HG02571 (cell line): ENCODE data around the gene CXCL16.
A peak's percentile ranks its signal among the peaks of the same experiment; 100 is the strongest.
"Not testable (repeated sequence)": the region's sequence is repeated elsewhere in the genome, so short reads cannot be mapped to it uniquely, and the experiment has no call there.

Experiments
- ATAC-seq: cut with Tn5 transposase; IDR thresholded peaks from one replicate; pipeline ENCODE4 v1.9.1; 2021; ENCODE audit warnings: mild to moderate bottlenecking, moderate library complexity; ENCODE audit not compliant: unreplicated experiment

The CXCL16 gene

GRCh38 chr17:4721203-4722135, 18.3 kb downstream of the CXCL16 start:
- ATAC-seq: no peak

- no peak for ATAC-seq
Measured at GRCh38 chr17:4720787-4721186, 18.9 kb downstream of the CXCL16 start.

GRCh38 chr17:4719684-4720221, 20.0 kb downstream of the CXCL16 start:
- ATAC-seq: no peak

- no peak for ATAC-seq
Measured at GRCh38 chr17:4719146-4719545, 20.6 kb downstream of the CXCL16 start.

GRCh38 chr17:4718276-4718675, 21.5 kb downstream of the CXCL16 start:
- ATAC-seq: no peak

GRCh38 chr17:4717791-4718190, 21.9 kb downstream of the CXCL16 start:
- ATAC-seq: no peak

- no peak for ATAC-seq
Measured at GRCh38 chr17:4716081-4716480, 23.6 kb downstream of the CXCL16 start.

- no peak for ATAC-seq
Measured at GRCh38 chr17:4715063-4715744, 24.5 kb downstream of the CXCL16 start.

GRCh38 chr17:4714340-4715062, 25.2 kb downstream of the CXCL16 start:
- not testable (repeated sequence) for ATAC-seq

GRCh38 chr17:4712526-4712925, 27.2 kb downstream of the CXCL16 start:
- no peak for ATAC-seq

- no peak for ATAC-seq
Measured at GRCh38 chr17:4711661-4712181, 28.0 kb downstream of the CXCL16 start.

GRCh38 chr17:4710693-4711634, 28.8 kb downstream of the CXCL16 start:
- no peak for ATAC-seq

GRCh38 chr17:4709794-4710692, 29.7 kb downstream of the CXCL16 start, which contains the start of gene ARRB2:
Gene ARRB2, plus strand, starts transcription at chr17:4710632. Its CDS starts 90 bp downstream, at chr17:4710722.
- ATAC-seq: peak; percentile 84

- no peak for ATAC-seq
Measured at GRCh38 chr17:4708436-4708835, 31.3 kb downstream of the CXCL16 start.

- no peak for ATAC-seq
Measured at GRCh38 chr17:4706121-4706520, 33.6 kb downstream of the CXCL16 start.

- ATAC-seq: no peak
Measured at GRCh38 chr17:4704991-4705390, 34.7 kb downstream of the CXCL16 start.

GRCh38 chr17:4704574-4704907, 35.2 kb downstream of the CXCL16 start:
- ATAC-seq: not testable (repeated sequence)

GRCh38 chr17:4703330-4703691, 36.4 kb downstream of the CXCL16 start:
- no peak for ATAC-seq

GRCh38 chr17:4701116-4701515, 38.6 kb downstream of the CXCL16 start:
- no peak for ATAC-seq
